NCI-H1048 (cell line): ENCODE data around the gene FJX1.
"Not testable (repeated sequence)": the region's sequence is repeated elsewhere in the genome, so short reads cannot be mapped to it uniquely, and the experiment has no call there.

Experiments
- DNase-seq: peaks from one replicate; lab custom pipeline; 2025; lab: John Stamatoyannopoulos, UW

The FJX1 gene

GRCh38 chr11:35633827-35634423 lies 15.7 kb downstream of the FJX1 start:
- DNase-seq: no peak

- DNase-seq: no peak
Measured at GRCh38 chr11:35635933-35636332, 17.7 kb downstream of the FJX1 start.

GRCh38 chr11:35639591-35640179 lies 21.4 kb downstream of the FJX1 start:
- no peak for DNase-seq

- DNase-seq: no peak
Measured at GRCh38 chr11:35641171-35641897, 23.1 kb downstream of the FJX1 start.

GRCh38 chr11:35641964-35642363 lies 23.7 kb downstream of the FJX1 start:
- no peak for DNase-seq

GRCh38 chr11:35647421-35648093 lies 29.3 kb downstream of the FJX1 start:
- DNase-seq: no peak

GRCh38 chr11:35650006-35650405 lies 31.7 kb downstream of the FJX1 start:
- no peak for DNase-seq

GRCh38 chr11:35650467-35650866 lies 32.2 kb downstream of the FJX1 start:
- no peak for DNase-seq

- no peak for DNase-seq
Measured at GRCh38 chr11:35651263-35651662, 33.0 kb downstream of the FJX1 start.

GRCh38 chr11:35652786-35653185 lies 34.5 kb downstream of the FJX1 start:
- not testable (repeated sequence) for DNase-seq

- no peak for DNase-seq
Measured at GRCh38 chr11:35654711-35655110, 36.5 kb downstream of the FJX1 start.

- DNase-seq: no peak
Measured at GRCh38 chr11:35655254-35655653, 37.0 kb downstream of the FJX1 start.

GRCh38 chr11:35655856-35656255 lies 37.6 kb downstream of the FJX1 start:
- no peak for DNase-seq

GRCh38 chr11:35658020-35658948 lies 40.0 kb downstream of the FJX1 start:
- DNase-seq: no peak

GRCh38 chr11:35661534-35661933 lies 43.3 kb downstream of the FJX1 start:
- DNase-seq: no peak

- no peak for DNase-seq
Measured at GRCh38 chr11:35662061-35662648, 43.9 kb downstream of the FJX1 start.

- peak; percentile 34 for DNase-seq
Measured at GRCh38 chr11:35662649-35663407, 44.6 kb downstream of the FJX1 start, which contains the start of gene TRIM44. TSS of gene TRIM44 (plus strand) at chr11:35662775. CDS start at chr11:35663112, 337 bp downstream.

- no peak for DNase-seq
Measured at GRCh38 chr11:35663408-35663702, 45.1 kb downstream of the FJX1 start.

- no peak for DNase-seq
Measured at GRCh38 chr11:35664977-35665441, 46.7 kb downstream of the FJX1 start.

GRCh38 chr11:35667257-35667656 lies 49.0 kb downstream of the FJX1 start:
- DNase-seq: no peak

GRCh38 chr11:35668350-35668749 lies 50.1 kb downstream of the FJX1 start:
- DNase-seq: not testable (repeated sequence)
